ENCODE results near the gene TBX5. TPM values are rescaled to one million over a fixed set of nuclear protein-coding genes. Genes with fewer than 3 reads are reported as not detected.

The TBX5 gene
- total and polyA plus RNA-seq, 7 experiments from 2014 or later, result not detected

DNA sequence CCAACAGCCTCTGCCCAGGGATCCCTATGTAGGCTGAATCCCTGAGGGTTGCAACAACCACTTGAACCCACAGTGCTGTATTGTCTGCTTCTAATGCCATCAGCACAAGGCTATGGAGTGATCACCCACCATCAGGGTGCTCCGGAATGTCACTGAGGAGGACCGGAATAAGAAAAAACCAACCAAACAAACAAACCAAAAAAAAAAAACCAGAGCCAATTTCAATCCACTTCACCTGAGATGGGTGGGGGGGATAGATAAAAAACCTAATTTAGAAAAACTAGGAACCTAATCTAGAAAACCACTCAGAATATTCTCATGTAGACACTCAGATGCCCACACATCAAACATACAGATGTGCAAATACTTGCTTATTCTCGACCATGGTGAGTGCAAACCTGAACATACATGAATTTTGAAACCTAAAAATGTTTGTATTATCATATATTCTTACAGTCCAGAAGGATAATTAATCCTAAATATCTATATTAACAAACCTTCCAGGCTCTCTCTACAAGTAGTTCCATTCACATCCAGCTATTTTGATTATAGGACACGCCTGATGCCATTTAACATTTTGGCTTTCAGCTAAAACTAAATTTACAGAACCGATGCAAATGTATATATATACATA is 3.7 kb downstream of the TBX5 start:
- no peak overlapping the region for H3K4me3 Mint-ChIP-seq
- CTCF ChIA-PET, result no interaction called here

DNA sequence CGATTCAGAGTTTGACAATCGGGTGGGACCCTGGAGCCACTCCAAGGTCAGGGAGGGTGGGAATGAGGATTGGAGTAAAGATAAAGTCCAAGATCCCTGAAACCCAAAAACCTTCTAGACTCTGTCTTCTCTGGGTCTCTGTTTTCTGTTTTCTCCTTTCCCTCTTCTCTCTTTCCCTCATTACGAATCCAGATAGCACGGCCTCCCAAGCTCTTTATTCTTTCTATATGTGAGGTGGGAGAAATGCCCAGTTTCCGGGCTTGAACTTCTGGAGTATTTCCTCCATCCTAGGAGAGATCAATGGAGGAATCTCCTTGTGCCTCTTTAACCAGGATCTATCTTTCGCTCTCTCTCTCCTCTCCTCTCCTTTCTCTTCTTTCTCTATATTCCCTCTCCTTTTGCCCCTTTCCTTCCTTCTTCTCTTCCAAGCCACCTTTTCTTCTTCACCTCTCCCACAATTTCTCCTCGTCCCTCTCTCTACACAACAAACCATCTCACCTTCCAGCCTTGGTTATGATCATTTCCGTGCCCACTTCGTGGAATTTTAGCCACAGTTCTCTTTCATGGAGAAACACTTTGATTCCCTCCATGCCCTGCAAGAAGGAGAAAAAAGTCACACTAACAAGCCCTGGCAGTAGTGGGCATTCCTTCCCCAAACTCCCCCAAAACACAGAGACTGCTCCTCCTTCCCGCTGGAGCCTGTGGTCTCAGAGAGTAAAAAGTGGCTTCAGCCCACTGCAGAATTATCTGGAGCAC is 4.4 kb downstream of the TBX5 start:
- H3K27me3 ChIP-seq (ENCODE audit: control insufficient read depth in 2 of 2, insufficient read depth in 2 of 2, low read length in 2 of 2), result peaks cover 4 to 9% of the 10 kb centered on the region in 2 donors

More for the DNA sequence above, 3.7 kb downstream of the TBX5 start:
- no peak for ATAC-seq
- Mint-ChIP-seq H3K27me3 (peaks cover 80 to 97% (median 87%) of the 10 kb centered on the region in 5 donors), H3K36me3 (peaks cover 0 to 7% (median 4%) of the 10 kb centered on the region in 5 donors), H3K27ac (no peak overlapping the region), H3K4me1 (peaks cover 0 to 11% (median 3%) of the 10 kb centered on the region in 7 donors), H3K9me3 (peaks cover 0 to 5% (median 2%) of the 10 kb centered on the region in 11 donors)
- Histone ChIP-seq H3K4me3 (ENCODE audit: low read length) (no peak overlapping the region), H3K27ac (ENCODE audit: low read depth, low read length) (no peak overlapping the region), H3K4me1 (ENCODE audit: control insufficient read depth in 2 of 2, insufficient read depth in 2 of 2, low read length in 2 of 2) (no peaks in the 10 kb centered on the region), H3K9me3 (ENCODE audit: control insufficient read depth in 2 of 3, low read length in 3 of 3) (no peaks in the 10 kb centered on the region), H3K36me3 (ENCODE audit: control insufficient read depth in 2 of 3, insufficient read depth in 3 of 3, low read length in 3 of 3) (no peaks in the 10 kb centered on the region), H3K27me3 (ENCODE audit: control insufficient read depth in 2 of 2, insufficient read depth in 2 of 2, low read length in 2 of 2) (peaks cover under 1 to 8% of the 10 kb centered on the region in 2 donors)
- DNase-seq, result no peak
- POLR2A ChIA-PET, result no interaction called here
- intact Hi-C loops (cut with micrococcal nuclease), result loop anchor here in 1 of 2 donors (5.0 kb wide), 3 partner anchors 265 to 935 kb away; partner anchors contain the start of gene TBX3

DNA sequence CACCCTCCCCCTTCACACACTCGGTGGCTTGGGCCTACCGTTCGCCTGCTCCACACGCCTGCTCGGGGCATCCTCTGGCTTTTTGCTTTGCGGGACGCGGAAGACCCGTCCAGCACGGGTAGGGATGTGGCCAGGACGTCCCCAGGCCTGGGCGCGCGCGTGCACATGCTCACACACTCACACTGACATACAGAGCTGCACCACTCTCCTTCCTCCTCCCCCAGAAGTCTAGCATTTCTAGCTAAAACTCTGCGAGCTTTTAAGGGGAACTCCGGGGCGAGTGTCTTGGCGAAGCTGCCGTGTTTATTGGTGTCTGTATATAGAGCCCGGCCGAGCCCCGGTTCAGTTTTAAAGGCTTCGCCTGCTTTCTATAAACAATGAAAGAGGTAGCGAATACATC is 5.0 kb downstream of the TBX5 start:
- intact Hi-C loops (cut with micrococcal nuclease), result loop anchor here in 1 of 2 donors (5.0 kb wide), 3 partner anchors 266 to 934 kb away; partner anchors contain the start of gene TBX3
- no peaks in the 10 kb centered on the region for H3K4me1 ChIP-seq (ENCODE audit: control insufficient read depth in 2 of 2, insufficient read depth in 2 of 2, low read length in 2 of 2)
- Mint-ChIP-seq H3K9me3 (peaks cover 0 to 9% (median 2%) of the 10 kb centered on the region in 11 donors), H3K27me3 (peaks cover 73 to 94% (median 83%) of the 10 kb centered on the region in 5 donors), H3K36me3 (peaks cover 0 to 9% (median 4%) of the 10 kb centered on the region in 5 donors), H3K4me1 (peaks cover 0 to 11% (median 3%) of the 10 kb centered on the region in 7 donors), H3K27ac (no peak overlapping the region), H3K4me3 (no peak overlapping the region)
- no peak for ATAC-seq
- H3K36me3 ChIP-seq (ENCODE audit: control insufficient read depth in 2 of 3, insufficient read depth in 3 of 3, low read length in 3 of 3), result no peaks in the 10 kb centered on the region
- DNase-seq, result no peak
- ChIA-PET POLR2A (no interaction called here), CTCF (no interaction called here)
- H3K4me3 ChIP-seq (ENCODE audit: low read length), result no peak overlapping the region
- H3K9me3 ChIP-seq (ENCODE audit: control insufficient read depth in 2 of 3, low read length in 3 of 3), result no peaks in the 10 kb centered on the region
- no peak overlapping the region for H3K27ac ChIP-seq (ENCODE audit: low read depth, low read length)
- peaks cover 4 to 6% of the 10 kb centered on the region in 2 donors for H3K27me3 ChIP-seq (ENCODE audit: control insufficient read depth in 2 of 2, insufficient read depth in 2 of 2, low read length in 2 of 2)

More for the DNA sequence above, 4.4 kb downstream of the TBX5 start:
- Mint-ChIP-seq H3K27me3 (peaks cover 78 to 97% (median 86%) of the 10 kb centered on the region in 5 donors), H3K9me3 (peaks cover 0 to 9% (median 2%) of the 10 kb centered on the region in 11 donors), H3K4me1 (peaks cover 0 to 11% (median 3%) of the 10 kb centered on the region in 7 donors), H3K4me3 (no peak overlapping the region), H3K27ac (peak overlapping the region in 1 of 9 donors; percentile 3), H3K36me3 (peaks cover 0 to 9% (median 4%) of the 10 kb centered on the region in 5 donors)
- Histone ChIP-seq H3K4me1 (ENCODE audit: control insufficient read depth in 2 of 2, insufficient read depth in 2 of 2, low read length in 2 of 2) (no peaks in the 10 kb centered on the region), H3K27ac (ENCODE audit: low read depth, low read length) (no peak overlapping the region), H3K9me3 (ENCODE audit: control insufficient read depth in 2 of 3, low read length in 3 of 3) (no peaks in the 10 kb centered on the region), H3K36me3 (ENCODE audit: control insufficient read depth in 2 of 3, insufficient read depth in 3 of 3, low read length in 3 of 3) (no peaks in the 10 kb centered on the region), H3K4me3 (ENCODE audit: low read length) (no peak overlapping the region)
- CTCF ChIA-PET, result no interaction called here
- intact Hi-C loops (cut with micrococcal nuclease), result loop anchor here in 1 of 2 donors (5.0 kb wide), 3 partner anchors 266 to 934 kb away; partner anchors contain the start of gene TBX3
- DNase-seq (no peak), ATAC-seq (no peak)
- POLR2A ChIA-PET, result no interaction called here

DNA sequence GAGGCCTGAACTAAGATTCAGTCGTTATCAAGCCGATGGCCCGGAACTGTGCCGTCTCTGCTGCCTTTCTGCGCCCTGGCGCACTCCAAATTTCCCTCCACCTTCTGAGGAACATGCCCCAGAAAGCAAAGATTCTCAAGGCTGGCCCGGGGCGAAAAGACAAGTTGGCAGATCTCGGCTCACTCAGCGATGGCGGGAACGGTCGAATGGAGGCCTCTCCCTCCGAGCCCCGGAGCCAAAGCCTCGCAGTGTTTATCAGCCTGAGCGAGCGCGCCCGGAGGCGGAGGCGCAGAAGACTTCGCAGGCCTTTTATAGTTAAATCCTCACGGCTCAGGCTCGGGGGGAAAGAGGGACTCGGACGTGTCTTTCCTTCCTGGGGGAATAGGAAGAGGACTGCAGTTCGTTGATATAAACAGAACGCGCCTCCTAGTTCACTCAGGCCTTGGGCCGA is 5.6 kb downstream of the TBX5 start:
- no peaks in the 10 kb centered on the region for H3K4me1 ChIP-seq (ENCODE audit: control insufficient read depth in 2 of 2, insufficient read depth in 2 of 2, low read length in 2 of 2)
- intact Hi-C loops (cut with micrococcal nuclease), result loop anchor here in 1 of 2 donors (5.0 kb wide), 3 partner anchors 267 to 933 kb away; partner anchors contain the start of gene TBX3
- Mint-ChIP-seq H3K4me3 (no peak overlapping the region), H3K27me3 (peaks cover 74 to 94% (median 83%) of the 10 kb centered on the region in 5 donors), H3K9me3 (peaks cover 0 to 9% (median 2%) of the 10 kb centered on the region in 11 donors), H3K36me3 (peaks cover 0 to 5% (median 4%) of the 10 kb centered on the region in 5 donors), H3K4me1 (peaks cover 0 to 11% (median 2%) of the 10 kb centered on the region in 7 donors), H3K27ac (no peak overlapping the region)
- no peaks in the 10 kb centered on the region for H3K9me3 ChIP-seq (ENCODE audit: control insufficient read depth in 2 of 3, low read length in 3 of 3)
- H3K4me3 ChIP-seq (ENCODE audit: low read length), result no peak overlapping the region
- H3K27ac ChIP-seq (ENCODE audit: low read depth, low read length), result no peak overlapping the region
- no peaks in the 10 kb centered on the region for H3K36me3 ChIP-seq (ENCODE audit: control insufficient read depth in 2 of 3, insufficient read depth in 3 of 3, low read length in 3 of 3)
- POLR2A ChIA-PET, result no interaction called here
- peaks cover 6 to 7% of the 10 kb centered on the region in 2 donors for H3K27me3 ChIP-seq (ENCODE audit: control insufficient read depth in 2 of 2, insufficient read depth in 2 of 2, low read length in 2 of 2)
- CTCF ChIA-PET, result no interaction called here
- ATAC-seq, result no peak
- no peak for DNase-seq

DNA sequence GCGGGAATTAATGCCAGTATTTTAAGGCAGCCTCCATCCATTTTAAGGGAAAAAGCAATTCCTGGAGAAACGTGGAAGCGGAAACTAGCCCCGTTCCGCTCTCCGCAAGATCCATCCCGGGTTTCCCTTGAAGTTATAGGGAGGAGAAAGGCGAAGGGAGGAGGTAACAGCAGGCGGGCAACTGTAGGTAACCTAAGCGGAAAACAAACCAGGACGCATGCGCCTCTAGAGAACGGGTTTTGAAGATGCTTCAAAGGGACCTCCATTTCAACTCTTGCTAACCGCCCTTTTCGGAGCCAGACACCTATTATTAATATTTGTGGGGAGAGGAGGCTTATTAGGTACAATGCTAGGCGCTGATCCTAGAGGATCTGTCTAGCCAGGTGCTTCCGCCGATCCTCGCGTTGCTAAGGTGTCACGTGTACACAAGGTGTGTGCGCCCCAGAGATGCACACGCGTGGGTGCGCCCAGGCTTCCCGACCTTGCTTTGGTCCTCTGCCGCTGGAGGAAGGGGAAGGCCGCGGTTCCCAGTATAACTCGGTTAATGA is 6.2 kb downstream of the TBX5 start:
- intact Hi-C loops (cut with micrococcal nuclease), result loop anchor here in 1 of 2 donors (5.0 kb wide), 3 partner anchors 268 to 932 kb away; partner anchors contain the start of gene TBX3
- ATAC-seq, result no peak
- Histone ChIP-seq H3K4me1 (ENCODE audit: control insufficient read depth in 2 of 2, insufficient read depth in 2 of 2, low read length in 2 of 2) (no peaks in the 10 kb centered on the region), H3K36me3 (ENCODE audit: control insufficient read depth in 2 of 3, insufficient read depth in 3 of 3, low read length in 3 of 3) (no peaks in the 10 kb centered on the region), H3K27me3 (ENCODE audit: control insufficient read depth in 2 of 2, insufficient read depth in 2 of 2, low read length in 2 of 2) (peaks cover 6 to 8% of the 10 kb centered on the region in 2 donors), H3K27ac (ENCODE audit: low read depth, low read length) (no peak overlapping the region), H3K9me3 (ENCODE audit: control insufficient read depth in 2 of 3, low read length in 3 of 3) (no peaks in the 10 kb centered on the region), H3K4me3 (ENCODE audit: low read length) (no peak overlapping the region)
- Mint-ChIP-seq H3K27me3 (peaks cover 77 to 94% (median 86%) of the 10 kb centered on the region in 5 donors), H3K9me3 (peaks cover 0 to 10% (median 2%) of the 10 kb centered on the region in 11 donors), H3K4me3 (no peak overlapping the region), H3K36me3 (peaks cover 0 to 5% (median 4%) of the 10 kb centered on the region in 5 donors), H3K4me1 (peaks cover 0 to 11% (median 2%) of the 10 kb centered on the region in 7 donors), H3K27ac (no peak overlapping the region)
- no peak for DNase-seq
- ChIA-PET POLR2A (no interaction called here), CTCF (no interaction called here)

DNA sequence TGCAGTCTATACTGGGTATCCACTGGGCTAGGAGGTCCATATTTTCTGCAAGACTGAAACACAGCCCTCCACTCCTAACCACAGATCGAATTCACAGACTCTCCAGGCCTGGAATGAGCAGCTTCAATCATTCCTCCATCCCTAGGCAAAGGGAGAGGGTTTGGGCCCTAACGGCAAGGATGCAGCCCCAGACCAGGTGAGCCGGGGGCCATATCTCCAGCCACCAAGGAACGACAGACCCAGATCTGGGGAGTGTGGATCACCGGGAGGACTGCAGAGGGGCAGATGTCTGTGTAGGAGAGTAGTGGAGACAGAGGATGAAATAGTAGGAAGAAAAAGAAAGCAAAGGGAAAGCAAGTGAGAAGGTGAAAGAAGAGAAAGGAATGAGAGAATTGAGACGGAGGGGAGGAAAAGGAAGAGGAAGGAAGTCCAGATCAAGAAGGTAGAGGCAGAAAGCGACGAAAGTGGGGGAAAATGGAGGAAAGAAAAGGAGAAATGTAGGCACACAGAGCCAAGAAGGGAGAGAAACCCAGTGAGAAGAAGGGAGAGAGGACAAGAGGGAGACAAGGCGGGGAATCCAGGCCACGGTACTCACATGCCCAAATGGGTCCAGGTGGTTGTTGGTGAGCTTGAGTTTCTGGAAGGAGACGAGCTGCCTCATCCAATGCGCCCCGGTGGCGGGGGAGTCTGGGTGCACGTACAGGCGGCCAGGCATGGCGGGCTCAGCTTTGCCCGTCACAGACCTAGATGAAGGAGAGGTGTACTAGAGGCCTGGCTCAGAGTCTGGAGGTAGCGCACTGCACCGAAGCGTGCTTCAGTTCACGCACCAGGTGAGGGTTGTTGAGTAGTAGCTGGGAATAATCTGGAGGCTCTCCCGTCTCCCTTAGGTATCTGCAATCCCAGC is 7.7 kb downstream of the TBX5 start:
- intact Hi-C loops (cut with micrococcal nuclease), result no loop called here
- Histone ChIP-seq H3K27me3 (ENCODE audit: control insufficient read depth in 2 of 2, insufficient read depth in 2 of 2, low read length in 2 of 2) (peaks cover 6 to 8% of the 10 kb centered on the region in 2 donors), H3K36me3 (ENCODE audit: control insufficient read depth in 2 of 3, insufficient read depth in 3 of 3, low read length in 3 of 3) (no peaks in the 10 kb centered on the region), H3K4me3 (ENCODE audit: low read length) (no peak overlapping the region), H3K27ac (ENCODE audit: low read depth, low read length) (no peak overlapping the region), H3K4me1 (ENCODE audit: control insufficient read depth in 2 of 2, insufficient read depth in 2 of 2, low read length in 2 of 2) (no peaks in the 10 kb centered on the region), H3K9me3 (ENCODE audit: control insufficient read depth in 2 of 3, low read length in 3 of 3) (no peaks in the 10 kb centered on the region)
- ChIA-PET POLR2A (no interaction called here), CTCF (no interaction called here)
- no peak overlapping the region for H3K4me3 Mint-ChIP-seq
- DNase-seq (no peak), ATAC-seq (no peak)
- H3K27me3 Mint-ChIP-seq, result peaks cover 78 to 94% (median 87%) of the 10 kb centered on the region in 5 donors
- H3K4me1 Mint-ChIP-seq, result peaks cover 0 to 11% (median 0%) of the 10 kb centered on the region in 7 donors
- H3K36me3 Mint-ChIP-seq, result peaks cover 0 to 10% (median 4%) of the 10 kb centered on the region in 5 donors
- peaks cover 0 to 10% (median 3%) of the 10 kb centered on the region in 11 donors for H3K9me3 Mint-ChIP-seq
- H3K27ac Mint-ChIP-seq, result peak overlapping the region in 1 of 9 donors; percentile 31
